A549 (cell line): ENCODE measurements around the gene C3orf70.

Source experiments
- BCL3 ChIP-seq: fragments of >200 bp; sonication (Bioruptor Twin); formaldehyde crosslinking; IDR thresholded peaks from 3 replicates; pipeline ENCODE4 v1.6.1; 2016
- HOXA7 ChIP-seq: fragments of 250-450 bp; sonication (Bioruptor Pico); IDR thresholded peaks from 2 replicates; pipeline ENCODE4 v1.5.0; 2020; ENCODE audit warnings: mild to moderate bottlenecking, moderate library complexity
- NPAS2 ChIP-seq: fragments of 250-450 bp; sonication (Bioruptor Pico); IDR thresholded peaks from 2 replicates; pipeline ENCODE4 v1.8.0; 2022; ENCODE audit warnings: mild to moderate bottlenecking, moderate library complexity, borderline replicate concordance
- POLR2A ChIP-seq: IDR thresholded peaks from 2 replicates; pipeline ENCODE4 v1.6.1; 2012; ENCODE audit warnings: mild to moderate bottlenecking, low read length
- POLR2AphosphoS2 ChIP-seq: conservative IDR thresholded peaks from 2 replicates; pipeline ENCODE4 v1.6.1; 2012; ENCODE audit warnings: low read length, improper control_type of control experiment, inconsistent platforms
- RAD21 ChIP-seq, 2 experiments: fragments of >200 bp in 1 of 2; sonication (Bioruptor Twin) in 1 of 2; formaldehyde crosslinking in 1 of 2; IDR thresholded peaks in 1 of 2; conservative IDR thresholded peaks in 1 of 2; 2 replicates in 1 of 2; 3 replicates in 1 of 2; pipeline ENCODE4 v1.6.1; 2012 to 2018; ENCODE audit warnings: inconsistent platforms in 1 of 2
- RFX5 ChIP-seq: fragments of 450-650 bp; IDR thresholded peaks from 2 replicates; pipeline ENCODE4 v1.7.1; 2014; ENCODE audit warnings: antibody characterized with exemption, mild to moderate bottlenecking, moderate library complexity
- TF ChIP-seq, protein P1 (sequence below): fragments of >200 bp; sonication (Bioruptor Twin); formaldehyde crosslinking; IDR thresholded peaks from 3 replicates; pipeline ENCODE4 v1.5.1; 2016
- TF ChIP-seq, protein P2 (sequence below): fragments of 200-600 bp; sonication (generic); IDR thresholded peaks from 2 replicates; pipeline ENCODE4 v1.6.1; 2016; ENCODE audit warnings: antibody characterized with exemption, mild to moderate bottlenecking, moderate library complexity

DNA sequence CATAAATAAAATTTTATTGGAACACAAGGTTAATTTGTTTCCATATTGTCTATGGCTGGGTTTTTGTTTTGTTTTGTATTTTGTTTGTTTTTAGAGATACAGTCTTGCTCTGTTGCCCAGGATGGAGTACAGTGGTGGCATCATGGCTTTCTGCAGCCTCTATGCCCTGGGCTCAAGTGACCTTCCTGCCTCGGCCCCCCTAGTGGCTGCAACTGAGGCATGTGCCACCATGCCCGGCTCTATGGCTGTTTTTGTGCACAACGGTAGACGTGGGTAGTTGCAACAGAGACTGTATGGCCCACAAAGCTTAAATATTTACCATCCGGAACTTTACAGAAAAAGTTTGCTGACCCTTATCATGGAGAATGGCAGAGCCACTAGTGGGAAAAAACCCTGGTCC, 46.8 kb upstream of the C3orf70 start:
- TF ChIP-seq, protein P1, sequence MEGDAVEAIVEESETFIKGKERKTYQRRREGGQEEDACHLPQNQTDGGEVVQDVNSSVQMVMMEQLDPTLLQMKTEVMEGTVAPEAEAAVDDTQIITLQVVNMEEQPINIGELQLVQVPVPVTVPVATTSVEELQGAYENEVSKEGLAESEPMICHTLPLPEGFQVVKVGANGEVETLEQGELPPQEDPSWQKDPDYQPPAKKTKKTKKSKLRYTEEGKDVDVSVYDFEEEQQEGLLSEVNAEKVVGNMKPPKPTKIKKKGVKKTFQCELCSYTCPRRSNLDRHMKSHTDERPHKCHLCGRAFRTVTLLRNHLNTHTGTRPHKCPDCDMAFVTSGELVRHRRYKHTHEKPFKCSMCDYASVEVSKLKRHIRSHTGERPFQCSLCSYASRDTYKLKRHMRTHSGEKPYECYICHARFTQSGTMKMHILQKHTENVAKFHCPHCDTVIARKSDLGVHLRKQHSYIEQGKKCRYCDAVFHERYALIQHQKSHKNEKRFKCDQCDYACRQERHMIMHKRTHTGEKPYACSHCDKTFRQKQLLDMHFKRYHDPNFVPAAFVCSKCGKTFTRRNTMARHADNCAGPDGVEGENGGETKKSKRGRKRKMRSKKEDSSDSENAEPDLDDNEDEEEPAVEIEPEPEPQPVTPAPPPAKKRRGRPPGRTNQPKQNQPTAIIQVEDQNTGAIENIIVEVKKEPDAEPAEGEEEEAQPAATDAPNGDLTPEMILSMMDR: no peak
- TF ChIP-seq RAD21 (conservative IDR thresholded peaks at IDR 0.05 in 1 of 2, IDR thresholded peaks at IDR 0.05 in 1 of 2) (no peak), POLR2A (no peak), HOXA7 (CRISPR knock-in tag) (no peak), BCL3 (no peak), NPAS2 (no peak), RFX5 (no peak), POLR2AphosphoS2 (no peak)
- TF ChIP-seq, protein P2, sequence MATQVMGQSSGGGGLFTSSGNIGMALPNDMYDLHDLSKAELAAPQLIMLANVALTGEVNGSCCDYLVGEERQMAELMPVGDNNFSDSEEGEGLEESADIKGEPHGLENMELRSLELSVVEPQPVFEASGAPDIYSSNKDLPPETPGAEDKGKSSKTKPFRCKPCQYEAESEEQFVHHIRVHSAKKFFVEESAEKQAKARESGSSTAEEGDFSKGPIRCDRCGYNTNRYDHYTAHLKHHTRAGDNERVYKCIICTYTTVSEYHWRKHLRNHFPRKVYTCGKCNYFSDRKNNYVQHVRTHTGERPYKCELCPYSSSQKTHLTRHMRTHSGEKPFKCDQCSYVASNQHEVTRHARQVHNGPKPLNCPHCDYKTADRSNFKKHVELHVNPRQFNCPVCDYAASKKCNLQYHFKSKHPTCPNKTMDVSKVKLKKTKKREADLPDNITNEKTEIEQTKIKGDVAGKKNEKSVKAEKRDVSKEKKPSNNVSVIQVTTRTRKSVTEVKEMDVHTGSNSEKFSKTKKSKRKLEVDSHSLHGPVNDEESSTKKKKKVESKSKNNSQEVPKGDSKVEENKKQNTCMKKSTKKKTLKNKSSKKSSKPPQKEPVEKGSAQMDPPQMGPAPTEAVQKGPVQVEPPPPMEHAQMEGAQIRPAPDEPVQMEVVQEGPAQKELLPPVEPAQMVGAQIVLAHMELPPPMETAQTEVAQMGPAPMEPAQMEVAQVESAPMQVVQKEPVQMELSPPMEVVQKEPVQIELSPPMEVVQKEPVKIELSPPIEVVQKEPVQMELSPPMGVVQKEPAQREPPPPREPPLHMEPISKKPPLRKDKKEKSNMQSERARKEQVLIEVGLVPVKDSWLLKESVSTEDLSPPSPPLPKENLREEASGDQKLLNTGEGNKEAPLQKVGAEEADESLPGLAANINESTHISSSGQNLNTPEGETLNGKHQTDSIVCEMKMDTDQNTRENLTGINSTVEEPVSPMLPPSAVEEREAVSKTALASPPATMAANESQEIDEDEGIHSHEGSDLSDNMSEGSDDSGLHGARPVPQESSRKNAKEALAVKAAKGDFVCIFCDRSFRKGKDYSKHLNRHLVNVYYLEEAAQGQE: no peak
